Measurements from ENCODE around the gene ZNF496.
"Not testable (repeated sequence)": the region's sequence is repeated elsewhere in the genome, so short reads cannot be mapped to it uniquely, and the experiment has no call there.

The ZNF496 gene

GRCh38 chr1:247357052-247357780, 25.5 kb upstream of the ZNF496 start:
- no peak for DNase-seq (ENCODE audit: low spot score)
- H3K27ac ChIP-seq = peak overlapping the region in 1 of 2 donors; percentile 67
- TF ChIP-seq CTCF (IDR thresholded peaks at IDR 0.05) = no peak
- no peak overlapping the region for H3K4me3 ChIP-seq

GRCh38 chr1:247355160-247355559, 23.5 kb upstream of the ZNF496 start:
- peak overlapping the region in 1 of 2 donors; percentile 34 for H3K27ac ChIP-seq
- H3K4me3 ChIP-seq; DNase-seq (ENCODE audit: low spot score): not testable (repeated sequence)

- no peak for DNase-seq (ENCODE audit: low spot score)
- TF ChIP-seq CTCF (IDR thresholded peaks at IDR 0.05) = no peak
- Histone ChIP-seq H3K27ac (no peak overlapping the region), H3K4me3 (no peak overlapping the region)
Measured at GRCh38 chr1:247352175-247352574, 20.5 kb upstream of the ZNF496 start.

GRCh38 chr1:247350587-247350986, 18.9 kb upstream of the ZNF496 start:
- no peak for DNase-seq (ENCODE audit: low spot score)
- Histone ChIP-seq H3K4me3 (no peak overlapping the region), H3K27ac (no peak overlapping the region)
- TF ChIP-seq CTCF (IDR thresholded peaks at IDR 0.05) = no peak

GRCh38 chr1:247347477-247348222, 16.0 kb upstream of the ZNF496 start:
- no peak for DNase-seq (ENCODE audit: low spot score)
- no peak for TF ChIP-seq CTCF (IDR thresholded peaks at IDR 0.05)
- peak overlapping the region; percentile 65 for H3K4me3 ChIP-seq
- no peak overlapping the region for H3K27ac ChIP-seq

- no peak for TF ChIP-seq CTCF (IDR thresholded peaks at IDR 0.05)
- no peak for DNase-seq (ENCODE audit: low spot score)
- Histone ChIP-seq H3K27ac (no peak overlapping the region), H3K4me3 (no peak overlapping the region)
Measured at GRCh38 chr1:247345881-247346280, 14.2 kb upstream of the ZNF496 start.

GRCh38 chr1:247343801-247344200, 12.1 kb upstream of the ZNF496 start:
- no peak overlapping the region for H3K27ac ChIP-seq
- no peak overlapping the region for H3K4me3 ChIP-seq
- no peak for DNase-seq (ENCODE audit: low spot score)
- no peak for TF ChIP-seq CTCF (IDR thresholded peaks at IDR 0.05)
